HG02623 (cell line): ENCODE measurements around the gene PXYLP1.

Source experiments
- ATAC-seq: cut with Tn5 transposase; IDR thresholded peaks from one replicate; pipeline ENCODE4 v1.9.1; 2021; ENCODE audit warnings: moderate library complexity; ENCODE audit not compliant: unreplicated experiment

The PXYLP1 gene

GRCh38 chr3:141320399-141321108 is 88.9 kb downstream of the PXYLP1 start:
- no peak for ATAC-seq

DNA sequence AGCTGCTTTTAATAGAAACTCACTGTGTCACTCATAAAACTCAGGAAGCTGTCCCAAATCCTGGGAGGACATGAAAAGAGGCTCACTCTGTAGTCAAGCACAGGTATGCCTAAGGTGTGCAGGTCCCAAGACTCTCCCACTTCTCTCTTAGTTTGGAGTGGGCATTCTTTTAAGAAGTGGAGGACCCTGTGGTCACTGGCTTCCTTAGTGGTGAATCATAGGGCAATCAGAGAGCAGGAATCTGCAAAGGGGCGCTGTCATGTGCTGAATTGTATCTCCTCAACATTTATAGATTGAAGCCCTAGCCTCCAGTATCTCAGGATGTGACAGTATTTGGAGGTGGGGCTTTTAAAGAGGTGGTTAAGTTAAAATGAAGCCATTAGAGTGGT is 89.5 kb downstream of the PXYLP1 start:
- no peak for ATAC-seq

DNA sequence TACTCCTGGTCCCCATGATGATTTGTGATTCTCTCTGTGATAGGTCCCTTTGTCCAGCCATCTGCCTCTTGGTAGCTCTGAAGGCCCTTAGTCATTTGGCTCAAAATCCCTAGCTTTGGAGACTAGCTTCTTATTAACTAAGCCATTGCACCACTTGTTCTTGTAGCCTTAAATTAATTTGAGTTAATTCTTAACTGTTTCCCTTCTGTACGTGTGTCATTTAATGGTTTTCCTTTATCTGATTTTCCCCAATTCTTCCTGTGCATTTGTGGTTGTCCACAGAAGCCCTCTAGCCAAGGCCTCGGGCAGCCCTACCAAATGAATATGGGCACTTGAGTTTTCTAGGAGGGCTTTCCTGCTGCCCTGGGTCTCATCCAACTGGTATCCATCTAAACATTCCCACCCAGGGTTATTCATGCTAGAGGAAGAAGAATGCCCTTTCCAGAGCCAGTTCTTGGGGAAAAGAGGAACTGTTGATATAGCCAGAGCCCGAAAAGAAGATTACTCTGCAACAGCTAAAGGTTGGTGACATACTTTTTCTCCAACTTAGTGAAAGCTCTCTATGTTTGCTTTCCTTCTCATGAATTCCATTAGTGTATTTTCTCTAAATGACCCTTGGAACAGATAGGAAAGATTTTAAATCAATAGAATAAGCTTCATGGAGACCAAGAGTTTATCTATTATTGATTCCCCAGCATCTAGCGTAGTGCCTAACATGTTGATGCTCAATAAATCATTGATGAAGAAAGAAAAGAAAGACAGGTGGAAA is 92.5 kb downstream of the PXYLP1 start:
- no peak for ATAC-seq

- no peak for ATAC-seq
Observed at GRCh38 chr3:141326123-141326522, 94.5 kb downstream of the PXYLP1 start.

- no peak for ATAC-seq
Observed at GRCh38 chr3:141326626-141327025, 95.0 kb downstream of the PXYLP1 start.

- ATAC-seq = peak; percentile 48
Observed at GRCh38 chr3:141328286-141329166, 96.9 kb downstream of the PXYLP1 start.

DNA sequence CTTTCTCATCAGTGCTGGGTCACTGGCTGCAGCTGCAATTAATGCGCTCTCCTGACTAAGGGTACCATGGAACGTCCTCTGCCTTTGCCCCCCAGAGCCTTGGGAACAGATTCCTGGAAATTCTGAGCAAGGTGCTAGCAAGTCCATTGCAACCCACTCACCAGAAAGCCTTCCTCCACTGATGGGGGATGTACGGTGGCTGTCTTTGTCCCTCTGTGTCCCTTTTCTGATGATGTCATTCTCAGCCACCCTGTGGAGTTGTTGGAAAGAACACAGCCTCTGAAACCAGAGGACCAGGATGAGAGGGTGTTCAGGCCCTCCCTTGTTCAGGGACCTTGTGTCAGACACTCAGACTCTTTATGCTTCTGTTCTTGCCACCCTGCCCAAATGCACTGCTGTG is 98.6 kb downstream of the PXYLP1 start:
- no peak for ATAC-seq

DNA sequence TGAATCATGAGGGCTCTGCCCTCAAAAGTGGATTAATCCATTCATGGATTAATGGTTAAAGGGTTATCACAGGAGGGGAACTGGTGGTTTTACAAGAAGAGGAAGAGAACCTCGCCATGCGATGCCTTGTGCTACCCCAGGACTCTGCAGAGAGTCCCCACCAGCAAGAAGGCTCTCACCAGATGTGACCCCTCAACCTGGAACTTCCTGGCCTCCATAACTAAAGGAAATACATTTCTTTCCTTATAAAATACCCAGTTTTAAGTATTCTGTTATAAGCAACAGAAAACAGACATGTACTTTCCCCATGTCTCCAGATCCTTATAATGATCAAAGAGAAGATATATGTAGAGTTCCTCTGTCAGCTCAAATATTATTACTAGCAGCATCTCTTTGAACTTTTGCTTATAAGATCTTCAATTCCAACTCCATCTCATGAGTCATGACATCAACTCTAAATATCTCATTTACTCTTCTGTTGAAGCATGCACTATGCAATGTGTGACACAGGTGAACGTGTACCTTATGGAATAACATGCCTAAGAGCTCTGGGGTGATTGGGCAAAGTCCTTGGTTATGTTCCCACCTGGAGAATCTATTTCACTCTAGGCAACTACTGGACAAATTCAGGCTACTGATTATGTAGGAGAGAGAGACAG is 99.2 kb downstream of the PXYLP1 start:
- no peak for ATAC-seq

DNA sequence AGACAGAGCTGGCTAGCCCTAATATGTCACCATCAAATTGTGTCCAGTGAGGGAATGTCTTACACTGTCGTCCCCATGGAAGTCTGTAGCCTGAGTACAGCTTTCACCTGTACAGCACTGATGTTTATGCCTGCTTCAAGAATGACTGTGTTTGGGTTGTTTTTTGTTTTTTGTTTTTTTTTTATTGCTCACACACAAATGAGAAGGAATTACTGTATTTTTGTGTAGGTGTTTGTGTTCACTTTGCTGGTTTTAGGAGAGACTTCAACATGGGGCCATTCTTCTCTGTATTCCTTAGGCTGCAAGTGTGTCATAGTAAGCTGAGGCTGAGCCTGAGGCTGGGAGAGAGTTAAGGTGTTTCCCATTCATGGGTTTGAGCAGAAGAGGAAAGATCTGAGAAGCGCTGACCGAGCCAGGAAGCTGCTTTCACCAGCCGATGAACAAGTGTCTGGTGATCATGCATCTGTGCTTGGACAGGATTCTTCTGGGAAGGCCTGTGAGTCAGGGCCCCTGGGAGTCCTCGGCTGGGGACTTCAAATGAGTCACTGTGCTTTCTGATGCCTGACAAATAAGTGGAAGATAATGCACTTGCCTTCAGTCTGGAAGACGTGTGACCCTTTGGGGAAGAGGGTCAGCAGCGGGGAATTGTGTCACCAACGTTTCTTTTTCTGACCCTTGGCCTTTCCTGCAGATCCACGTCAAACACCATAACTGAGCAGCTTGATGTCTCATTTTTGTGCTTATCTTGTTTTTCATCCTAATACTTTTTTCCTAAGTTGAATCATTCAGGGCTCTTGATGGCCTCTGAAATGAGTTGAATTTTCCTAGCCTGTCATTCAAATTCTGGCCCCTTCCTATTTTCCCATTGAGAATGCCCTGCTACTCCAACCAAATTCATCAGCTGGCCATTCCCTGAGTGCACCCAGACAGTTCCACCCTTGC is 100.0 kb downstream of the PXYLP1 start:
- ATAC-seq = no peak

GRCh38 chr3:141332416-141332815 is 100.8 kb downstream of the PXYLP1 start:
- ATAC-seq = no peak

- ATAC-seq = no peak
Observed at GRCh38 chr3:141333836-141334626, 102.4 kb downstream of the PXYLP1 start.

- ATAC-seq = no peak
Observed at GRCh38 chr3:141334627-141335250, 103.1 kb downstream of the PXYLP1 start.

- ATAC-seq = no peak
Observed at GRCh38 chr3:141335531-141336061, 104.0 kb downstream of the PXYLP1 start.

DNA sequence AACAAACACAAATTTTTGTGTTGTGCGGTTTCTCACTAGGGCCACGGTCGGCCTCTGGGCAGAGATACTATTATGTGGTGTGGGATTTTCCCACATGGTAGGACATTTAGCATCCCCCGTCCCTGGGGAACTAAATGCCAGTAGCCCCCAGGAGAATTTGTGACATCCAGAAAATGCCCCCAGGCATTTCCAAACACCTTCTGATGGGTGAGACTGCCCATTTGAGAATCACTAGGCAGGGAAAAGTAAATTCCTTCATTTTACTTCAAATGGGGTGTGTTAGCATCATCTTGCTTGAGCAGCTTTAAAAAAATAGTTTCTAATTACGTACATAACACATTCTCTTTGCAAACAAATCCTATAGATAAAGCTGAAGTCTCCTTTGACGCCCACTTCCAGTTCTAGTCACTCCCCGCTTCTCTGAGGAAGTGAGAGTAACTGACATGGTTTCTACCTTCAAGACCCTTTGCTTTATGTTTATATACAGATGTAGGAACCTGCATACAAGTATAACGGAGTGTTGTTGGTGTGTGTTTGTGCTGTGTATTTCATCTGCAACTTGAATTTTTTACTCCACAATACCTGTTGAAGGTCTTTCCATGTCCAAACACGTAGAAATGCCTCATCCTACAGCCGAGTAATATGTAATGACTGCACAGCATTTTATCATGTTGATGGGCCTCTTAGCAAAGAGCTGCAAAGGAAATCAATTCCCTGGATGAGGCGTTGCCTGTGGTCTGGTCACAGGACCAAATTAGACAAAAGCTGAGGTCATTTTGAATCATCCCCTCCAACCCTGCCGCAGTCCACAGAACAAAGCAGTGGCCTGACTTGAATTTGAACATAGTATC is 105.3 kb downstream of the PXYLP1 start:
- peak; percentile 90 for ATAC-seq

GRCh38 chr3:141337523-141337854 is 105.9 kb downstream of the PXYLP1 start:
- ATAC-seq = no peak

GRCh38 chr3:141337991-141338390 is 106.4 kb downstream of the PXYLP1 start:
- ATAC-seq = no peak

DNA sequence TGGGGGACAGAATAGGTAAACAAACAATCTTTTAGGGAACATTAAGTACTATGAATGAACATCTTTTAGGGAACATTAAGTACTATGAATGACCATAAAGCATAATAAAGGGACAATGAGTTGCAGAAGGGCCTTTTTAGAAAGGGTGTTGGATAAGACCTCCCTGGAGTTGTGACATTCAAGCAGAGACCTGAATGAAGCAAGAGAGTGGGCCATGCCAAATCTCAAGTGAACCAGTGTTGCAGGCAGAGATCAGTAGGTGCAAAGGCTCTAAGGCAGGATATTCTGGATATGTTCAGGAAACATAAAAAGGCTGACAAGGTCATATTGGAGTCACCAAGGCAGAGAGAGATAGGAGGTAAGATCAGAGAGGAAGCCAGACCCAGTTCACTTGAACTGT is 107.3 kb downstream of the PXYLP1 start:
- no peak for ATAC-seq

DNA sequence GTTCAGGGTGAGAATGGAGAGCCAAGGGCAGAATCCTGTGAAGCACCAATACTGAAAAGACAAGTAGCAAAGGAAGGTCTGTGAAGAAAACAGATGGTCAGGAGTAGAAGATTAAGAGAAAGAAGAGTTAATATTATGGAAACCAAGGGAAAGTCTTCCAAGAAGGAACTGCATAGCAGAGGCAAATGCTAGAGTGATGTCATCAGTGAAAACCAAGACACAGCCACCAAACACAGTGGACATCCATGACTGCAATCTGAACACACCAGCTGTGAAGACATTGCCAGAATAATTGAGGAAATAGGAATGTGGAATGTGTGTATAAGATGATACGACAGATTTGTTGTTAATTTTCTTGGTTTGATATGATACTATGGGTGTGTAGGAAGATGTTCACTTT is 109.9 kb downstream of the PXYLP1 start:
- ATAC-seq = no peak
